Measurements from ENCODE around the gene SEMA4G. TPM values are rescaled to one million over a fixed set of nuclear protein-coding genes. Genes with fewer than 3 reads are reported as not detected.

Gene SEMA4G
- total RNA-seq (2014; rRNA removed; shearing (Covaris generic)), result 3.4 and 8.2 TPM in 2 replicates

GRCh38 chr10:100969187-100970075 is at the start of gene SEMA4G:
Gene SEMA4G, plus strand, starts transcription at chr10:100969504. Its CDS starts 3,409 bp downstream, at chr10:100972913.
- Histone ChIP-seq H3K36me3 (replicated peaks; ENCODE audit: control insufficient read depth, insufficient read depth, low read length) (no peaks in the 10 kb centered on the region), H3K4me3 (ENCODE audit: insufficient read depth, low read depth, low read length) (peak within 1 kb of the TSS; percentile 75), H3K27me3 (ENCODE audit: control insufficient read depth, insufficient read depth, low read length) (peaks cover 2% of the 10 kb centered on the region; the same call in 1 of the 2 replicates)
- peak; percentile 98 for DNase-seq

GRCh38 chr10:100923580-100923979 is 45.7 kb upstream of the SEMA4G start:
- no peak for DNase-seq
- Histone ChIP-seq H3K36me3 (replicated peaks; ENCODE audit: control insufficient read depth, insufficient read depth, low read length) (peaks cover 5% of the 10 kb centered on the region), H3K4me3 (ENCODE audit: insufficient read depth, low read depth, low read length) (no peak overlapping the region)

GRCh38 chr10:100927266-100927665 is 42.0 kb upstream of the SEMA4G start:
- Histone ChIP-seq H3K4me3 (ENCODE audit: insufficient read depth, low read depth, low read length) (no peak overlapping the region), H3K27me3 (ENCODE audit: control insufficient read depth, insufficient read depth, low read length) (no peaks in the 10 kb centered on the region), H3K36me3 (replicated peaks; ENCODE audit: control insufficient read depth, insufficient read depth, low read length) (peaks cover 3% of the 10 kb centered on the region)
- no peak for DNase-seq

More at GRCh38 chr10:100923580-100923979, 45.7 kb upstream of the SEMA4G start:
- H3K27me3 ChIP-seq (ENCODE audit: control insufficient read depth, insufficient read depth, low read length), result no peaks in the 10 kb centered on the region

GRCh38 chr10:100928039-100928438 is 41.3 kb upstream of the SEMA4G start:
- Histone ChIP-seq H3K36me3 (replicated peaks; ENCODE audit: control insufficient read depth, insufficient read depth, low read length) (peaks cover 3% of the 10 kb centered on the region), H3K4me3 (ENCODE audit: insufficient read depth, low read depth, low read length) (no peak overlapping the region), H3K27me3 (ENCODE audit: control insufficient read depth, insufficient read depth, low read length) (no peaks in the 10 kb centered on the region)
- no peak for DNase-seq

GRCh38 chr10:100930368-100930767 is 38.9 kb upstream of the SEMA4G start:
- H3K27me3 ChIP-seq (ENCODE audit: control insufficient read depth, insufficient read depth, low read length), result no peaks in the 10 kb centered on the region
- H3K4me3 ChIP-seq (ENCODE audit: insufficient read depth, low read depth, low read length), result no peak overlapping the region
- peak; percentile 10 for DNase-seq
- H3K36me3 ChIP-seq (replicated peaks; ENCODE audit: control insufficient read depth, insufficient read depth, low read length), result no peaks in the 10 kb centered on the region; the same call in none of the 2 replicates

GRCh38 chr10:100934084-100934659 is 35.1 kb upstream of the SEMA4G start:
- Histone ChIP-seq H3K36me3 (replicated peaks; ENCODE audit: control insufficient read depth, insufficient read depth, low read length) (peaks cover 3% of the 10 kb centered on the region; the same call in 1 of the 2 replicates), H3K27me3 (ENCODE audit: control insufficient read depth, insufficient read depth, low read length) (no peaks in the 10 kb centered on the region), H3K4me3 (ENCODE audit: insufficient read depth, low read depth, low read length) (no peak overlapping the region)
- DNase-seq, result peak; percentile 22

GRCh38 chr10:100939763-100940344 is 29.4 kb upstream of the SEMA4G start:
- Histone ChIP-seq H3K27me3 (ENCODE audit: control insufficient read depth, insufficient read depth, low read length) (no peaks in the 10 kb centered on the region), H3K36me3 (replicated peaks; ENCODE audit: control insufficient read depth, insufficient read depth, low read length) (peaks cover 6% of the 10 kb centered on the region; the same call in 1 of the 2 replicates), H3K4me3 (ENCODE audit: insufficient read depth, low read depth, low read length) (no peak overlapping the region)
- DNase-seq, result no peak

GRCh38 chr10:100942229-100942628 is 27.1 kb upstream of the SEMA4G start:
- Histone ChIP-seq H3K4me3 (ENCODE audit: insufficient read depth, low read depth, low read length) (no peak overlapping the region), H3K36me3 (replicated peaks; ENCODE audit: control insufficient read depth, insufficient read depth, low read length) (peaks cover 6% of the 10 kb centered on the region; the same call in 1 of the 2 replicates), H3K27me3 (ENCODE audit: control insufficient read depth, insufficient read depth, low read length) (no peaks in the 10 kb centered on the region)
- DNase-seq, result no peak

GRCh38 chr10:100943508-100943907 is 25.8 kb upstream of the SEMA4G start:
- H3K36me3 ChIP-seq (replicated peaks; ENCODE audit: control insufficient read depth, insufficient read depth, low read length), result peaks cover 4% of the 10 kb centered on the region; the same call in 1 of the 2 replicates
- no peaks in the 10 kb centered on the region for H3K27me3 ChIP-seq (ENCODE audit: control insufficient read depth, insufficient read depth, low read length)
- H3K4me3 ChIP-seq (ENCODE audit: insufficient read depth, low read depth, low read length), result no peak overlapping the region
- DNase-seq, result no peak

GRCh38 chr10:100945754-100946153 is 23.6 kb upstream of the SEMA4G start:
- Histone ChIP-seq H3K36me3 (replicated peaks; ENCODE audit: control insufficient read depth, insufficient read depth, low read length) (peaks cover 3% of the 10 kb centered on the region; the same call in 1 of the 2 replicates), H3K27me3 (ENCODE audit: control insufficient read depth, insufficient read depth, low read length) (no peaks in the 10 kb centered on the region), H3K4me3 (ENCODE audit: insufficient read depth, low read depth, low read length) (no peak overlapping the region)
- DNase-seq, result no peak

GRCh38 chr10:100948916-100949315 is 20.4 kb upstream of the SEMA4G start:
- H3K36me3 ChIP-seq (replicated peaks; ENCODE audit: control insufficient read depth, insufficient read depth, low read length), result peaks cover 5% of the 10 kb centered on the region
- no peaks in the 10 kb centered on the region for H3K27me3 ChIP-seq (ENCODE audit: control insufficient read depth, insufficient read depth, low read length)
- no peak overlapping the region for H3K4me3 ChIP-seq (ENCODE audit: insufficient read depth, low read depth, low read length)
- no peak for DNase-seq

GRCh38 chr10:100960251-100960650 is 9.1 kb upstream of the SEMA4G start:
- no peak for DNase-seq
- H3K36me3 ChIP-seq (replicated peaks; ENCODE audit: control insufficient read depth, insufficient read depth, low read length), result no peaks in the 10 kb centered on the region; the same call in none of the 2 replicates
- no peaks in the 10 kb centered on the region for H3K27me3 ChIP-seq (ENCODE audit: control insufficient read depth, insufficient read depth, low read length)
- no peak overlapping the region for H3K4me3 ChIP-seq (ENCODE audit: insufficient read depth, low read depth, low read length)

- H3K4me3 ChIP-seq (ENCODE audit: insufficient read depth, low read depth, low read length), result no peak overlapping the region
- no peaks in the 10 kb centered on the region; the same call in 1 of the 2 replicates for H3K36me3 ChIP-seq (replicated peaks; ENCODE audit: control insufficient read depth, insufficient read depth, low read length)
- no peak for DNase-seq
- no peaks in the 10 kb centered on the region for H3K27me3 ChIP-seq (ENCODE audit: control insufficient read depth, insufficient read depth, low read length)
These were observed 6.8 kb upstream of the SEMA4G start for GRCh38 chr10:100962351-100963080.

GRCh38 chr10:100963826-100964225 is 5.5 kb upstream of the SEMA4G start:
- Histone ChIP-seq H3K27me3 (ENCODE audit: control insufficient read depth, insufficient read depth, low read length) (no peaks in the 10 kb centered on the region; the same call in 1 of the 2 replicates), H3K4me3 (ENCODE audit: insufficient read depth, low read depth, low read length) (no peak overlapping the region), H3K36me3 (replicated peaks; ENCODE audit: control insufficient read depth, insufficient read depth, low read length) (no peaks in the 10 kb centered on the region; the same call in 1 of the 2 replicates)
- DNase-seq, result no peak

Data from H7 (cell line).